ENCODE data around the gene MBLAC1.

DNA sequence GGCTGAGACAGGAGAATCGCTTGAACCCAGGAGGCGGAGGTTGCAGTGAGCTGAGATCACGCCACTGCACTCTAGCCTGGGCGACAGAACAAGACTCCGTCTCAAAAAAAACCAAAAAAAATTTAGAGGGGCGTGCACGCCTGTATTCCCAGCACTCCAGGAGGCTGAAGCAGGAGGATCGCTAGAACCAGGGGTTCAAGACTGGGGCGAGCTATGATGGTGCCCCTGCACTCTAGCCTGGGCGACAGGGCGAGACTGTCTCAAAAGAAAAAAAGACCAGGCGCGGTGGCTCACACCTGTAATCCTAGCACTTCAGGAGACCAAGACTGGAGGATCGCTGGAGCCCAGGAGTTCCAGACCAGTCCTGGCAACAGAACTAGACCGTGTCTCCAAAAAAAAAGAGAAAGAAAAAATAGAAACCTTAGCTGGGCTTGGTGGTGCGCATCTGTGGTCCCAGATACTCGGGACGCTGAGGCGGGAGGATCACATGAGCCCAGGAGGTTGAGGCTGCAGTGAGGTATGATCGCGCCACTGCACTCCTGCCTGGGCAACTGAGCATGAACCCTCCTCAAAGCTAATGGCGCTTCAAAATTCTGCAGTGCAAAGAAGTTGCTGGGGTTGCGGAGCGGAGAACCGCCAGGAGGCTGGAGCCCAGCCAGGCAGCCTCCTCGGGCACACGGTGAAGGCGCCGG, 382 bp upstream of the MBLAC1 start:
- TF ChIP-seq CTCF (IDR thresholded peaks at IDR 0.05) (no peak), EZH2 (IDR thresholded peaks at IDR 0.05; ENCODE audit: borderline replicate concordance, insufficient read depth, low read depth, low read length, poor library complexity, severe bottlenecking) (no peak)

Data from B cell (primary cell).